Mesenchymal stem cell (in vitro differentiated cells and primary cell): ENCODE data around the gene NYAP2.

Experiments
- DNase-seq: peaks from one replicate; pipeline ENCODE4 v3.0.0-alpha.2; 2013
- H2AFZ ChIP-seq: one replicate; pipeline ENCODE4 v1.6.1; 2013; ENCODE audit warnings: low read depth, mild to moderate bottlenecking, control low read depth, inconsistent platforms, low read length, moderate library complexity
- H2AK5ac ChIP-seq: 2 replicates; pipeline ENCODE4 v1.6.1; 2013; ENCODE audit warnings: low read length, moderate library complexity, mild to moderate bottlenecking, inconsistent platforms; ENCODE audit not compliant: severe bottlenecking
- H2BK120ac ChIP-seq: one replicate; pipeline ENCODE4 v1.6.1; 2013; ENCODE audit warnings: low read depth, mild to moderate bottlenecking, inconsistent platforms, low read length, moderate library complexity
- H2BK12ac ChIP-seq, 2 experiments: one replicate each; pipeline ENCODE4 v1.6.1; 2013; ENCODE audit warnings: inconsistent platforms in 2 of 2, low read length in 2 of 2, mild to moderate bottlenecking in 2 of 2, moderate library complexity in 2 of 2, control low read depth in 1 of 2
- H2BK15ac ChIP-seq: one replicate; pipeline ENCODE4 v1.6.1; 2013; ENCODE audit warnings: mild to moderate bottlenecking, low read depth, inconsistent platforms; ENCODE audit not compliant: poor library complexity, severe bottlenecking
- H2BK5ac ChIP-seq: 2 replicates; pipeline ENCODE4 v1.6.1; 2013; ENCODE audit warnings: low read depth, mild to moderate bottlenecking, low read length, control low read depth, inconsistent platforms; ENCODE audit not compliant: poor library complexity, severe bottlenecking
- H3K14ac ChIP-seq, 2 experiments: one replicate each; pipeline ENCODE4 v1.6.1; 2013; ENCODE audit warnings: inconsistent platforms in 2 of 2, low read length in 2 of 2, control low read depth in 1 of 2, mild to moderate bottlenecking in 1 of 2, moderate library complexity in 1 of 2
- H3K18ac ChIP-seq, 2 experiments: one replicate each; pipeline ENCODE4 v1.6.1; 2013; ENCODE audit warnings: inconsistent platforms in 2 of 2, low read length in 2 of 2, control low read depth in 1 of 2, low read depth in 1 of 2, mild to moderate bottlenecking in 1 of 2
- H3K23ac ChIP-seq, 2 experiments: one replicate each; pipeline ENCODE4 v1.6.1; 2013; ENCODE audit warnings: inconsistent platforms in 2 of 2, low read length in 2 of 2, mild to moderate bottlenecking in 2 of 2, moderate library complexity in 2 of 2, control low read depth in 1 of 2
- H3K27ac ChIP-seq: 2 replicates; pipeline ENCODE4 v1.5.1; 2013; ENCODE audit warnings: mild to moderate bottlenecking, moderate library complexity, low read length, control low read depth, inconsistent platforms; ENCODE audit not compliant: poor library complexity, severe bottlenecking
- H3K27me3 ChIP-seq, 2 experiments: 2 replicates each; pipeline versions ENCODE4 v1.6.1 to v1.7.0; 2013; ENCODE audit warnings: low read length in 2 of 2, mild to moderate bottlenecking in 2 of 2, moderate library complexity in 2 of 2, control low read depth in 1 of 2, inconsistent platforms in 1 of 2; ENCODE audit not compliant: control insufficient read depth in 1 of 2, insufficient read depth in 1 of 2
- H3K36me3 ChIP-seq, 2 experiments: 2 replicates each; pipeline versions ENCODE4 v1.6.1 to v1.7.0; 2013; ENCODE audit warnings: low read length in 2 of 2, control low read depth in 1 of 2, inconsistent platforms in 1 of 2, low read depth in 1 of 2, mild to moderate bottlenecking in 1 of 2; ENCODE audit not compliant: insufficient read depth in 2 of 2, control insufficient read depth in 1 of 2
- H3K4ac ChIP-seq, 2 experiments: one replicate each; pipeline ENCODE4 v1.6.1; 2013; ENCODE audit warnings: inconsistent platforms in 2 of 2, low read length in 2 of 2, mild to moderate bottlenecking in 2 of 2, moderate library complexity in 2 of 2, control low read depth in 1 of 2, low read depth in 1 of 2
- H3K4me1 ChIP-seq: 2 replicates; pipeline ENCODE4 v1.6.1; 2013; ENCODE audit warnings: low read depth, low read length, control low read depth; ENCODE audit not compliant: control insufficient read depth, insufficient read depth
- H3K4me2 ChIP-seq: 2 replicates; pipeline ENCODE4 v1.6.1; 2013; ENCODE audit warnings: low read length, mild to moderate bottlenecking, inconsistent platforms; ENCODE audit not compliant: poor library complexity, severe bottlenecking
- H3K4me3 ChIP-seq, 2 experiments: 2 replicates each; pipeline versions ENCODE4 v1.5.1 to v1.7.0; 2013; ENCODE audit warnings: low read length in 2 of 2, mild to moderate bottlenecking in 2 of 2, control low read depth in 1 of 2, low read depth in 1 of 2; ENCODE audit not compliant: insufficient read depth in 1 of 2
- H3K79me1 ChIP-seq: replicated peaks from 2 replicates; pipeline ENCODE4 v1.6.1; 2013; ENCODE audit warnings: mild to moderate bottlenecking, control low read depth, low read length, inconsistent platforms; ENCODE audit not compliant: poor library complexity, severe bottlenecking
- H3K9ac ChIP-seq: 2 replicates; pipeline ENCODE4 v1.7.0; 2013; ENCODE audit warnings: mild to moderate bottlenecking, low read length, moderate library complexity
- H3K9me3 ChIP-seq: 2 replicates; pipeline ENCODE4 v1.7.0; 2013; ENCODE audit warnings: mild to moderate bottlenecking, low read length; ENCODE audit not compliant: control insufficient read depth
- H4K8ac ChIP-seq: one replicate; pipeline ENCODE4 v1.6.1; 2013; ENCODE audit warnings: inconsistent platforms, mild to moderate bottlenecking, low read length, moderate library complexity
- H4K91ac ChIP-seq: one replicate; pipeline ENCODE4 v1.6.1; 2013; ENCODE audit warnings: mild to moderate bottlenecking, low read length, inconsistent platforms
- WGBS: methylation state at CpG from one replicate; pipeline ENCODE4 v1.1.7; 2013; ENCODE audit warnings: mixed read lengths; 5-methylcytosine and 5-hydroxymethylcytosine counted together

NYAP2 gene

GRCh38 chr2:225452677-225453076 is 53.2 kb downstream of the NYAP2 start:
- Histone ChIP-seq H3K4me2 (no peak overlapping the region), H2AK5ac (no peak overlapping the region), H3K79me1 (no peaks in the 10 kb centered on the region), H3K14ac (no peak overlapping the region), H3K9ac (no peak overlapping the region), H4K91ac (no peak overlapping the region), H3K23ac (no peak overlapping the region), H2AFZ (no peak overlapping the region), H3K18ac (no peak overlapping the region), H3K4me1 (no peaks in the 10 kb centered on the region), H2BK120ac (no peak overlapping the region), H3K27me3 (no peaks in the 10 kb centered on the region), H2BK5ac (no peak overlapping the region), H4K8ac (no peak overlapping the region), H2BK15ac (no peak overlapping the region), H3K9me3 (no peaks in the 10 kb centered on the region), H3K4ac (no peak overlapping the region), H3K27ac (no peak overlapping the region), H3K4me3 (no peak overlapping the region), H2BK12ac (no peak overlapping the region), H3K36me3 (no peaks in the 10 kb centered on the region)
- 97% methylated on average over 6 of the region's 6 CpGs for WGBS
- no peak for DNase-seq

GRCh38 chr2:225454412-225454811 is 54.9 kb downstream of the NYAP2 start:
- H2BK120ac ChIP-seq, result no peak overlapping the region
- H3K27ac ChIP-seq, result no peak overlapping the region
- H3K18ac ChIP-seq, result no peak overlapping the region
- no peak overlapping the region for H3K4me3 ChIP-seq
- no peak overlapping the region for H2AFZ ChIP-seq
- H2BK5ac ChIP-seq, result no peak overlapping the region
- H4K8ac ChIP-seq, result no peak overlapping the region
- H3K79me1 ChIP-seq, result no peaks in the 10 kb centered on the region
- H3K14ac ChIP-seq, result no peak overlapping the region
- H2BK12ac ChIP-seq, result no peak overlapping the region
- no peaks in the 10 kb centered on the region for H3K4me1 ChIP-seq
- H3K23ac ChIP-seq, result no peak overlapping the region
- no peak overlapping the region for H2BK15ac ChIP-seq
- no peaks in the 10 kb centered on the region for H3K27me3 ChIP-seq
- H3K4ac ChIP-seq, result no peak overlapping the region
- no peak overlapping the region for H3K9ac ChIP-seq
- WGBS, result 97% methylated on average over 6 of the region's 6 CpGs
- no peaks in the 10 kb centered on the region for H3K9me3 ChIP-seq
- H4K91ac ChIP-seq, result no peak overlapping the region
- no peak for DNase-seq
- no peak overlapping the region for H3K4me2 ChIP-seq
- no peaks in the 10 kb centered on the region for H3K36me3 ChIP-seq
- H2AK5ac ChIP-seq, result no peak overlapping the region

GRCh38 chr2:225456619-225457260 is 57.2 kb downstream of the NYAP2 start:
- Histone ChIP-seq H3K36me3 (no peaks in the 10 kb centered on the region), H3K27me3 (no peaks in the 10 kb centered on the region), H3K18ac (no peak overlapping the region), H3K4me3 (no peak overlapping the region), H2BK15ac (no peak overlapping the region), H2BK5ac (no peak overlapping the region), H3K4me1 (no peaks in the 10 kb centered on the region), H3K23ac (no peak overlapping the region), H3K4ac (no peak overlapping the region), H2BK120ac (no peak overlapping the region), H4K8ac (no peak overlapping the region), H3K79me1 (no peaks in the 10 kb centered on the region), H2AK5ac (no peak overlapping the region), H3K9me3 (no peaks in the 10 kb centered on the region), H3K9ac (no peak overlapping the region), H3K27ac (no peak overlapping the region), H3K14ac (no peak overlapping the region), H2AFZ (no peak overlapping the region), H3K4me2 (no peak overlapping the region), H2BK12ac (no peak overlapping the region), H4K91ac (no peak overlapping the region)
- DNase-seq, result no peak
- WGBS, result 86% methylated on average over 5 of the region's 6 CpGs

- H3K27me3 ChIP-seq, result no peaks in the 10 kb centered on the region
- no peaks in the 10 kb centered on the region for H3K79me1 ChIP-seq
- H3K23ac ChIP-seq, result no peak overlapping the region
- DNase-seq, result no peak
- H3K36me3 ChIP-seq, result no peaks in the 10 kb centered on the region
- no peak overlapping the region for H3K9ac ChIP-seq
- H3K4me3 ChIP-seq, result no peak overlapping the region
- no peak overlapping the region for H2BK120ac ChIP-seq
- no peak overlapping the region for H4K8ac ChIP-seq
- no peak overlapping the region for H3K14ac ChIP-seq
- H3K4me1 ChIP-seq, result no peaks in the 10 kb centered on the region
- no peak overlapping the region for H2BK15ac ChIP-seq
- H3K27ac ChIP-seq, result no peak overlapping the region
- no peak overlapping the region for H2BK5ac ChIP-seq
- no peak overlapping the region for H3K18ac ChIP-seq
- no peak overlapping the region for H2AK5ac ChIP-seq
- no peak overlapping the region for H3K4me2 ChIP-seq
- H2BK12ac ChIP-seq, result no peak overlapping the region
- H2AFZ ChIP-seq, result no peak overlapping the region
- H3K9me3 ChIP-seq, result no peaks in the 10 kb centered on the region
- no peak overlapping the region for H4K91ac ChIP-seq
- H3K4ac ChIP-seq, result no peak overlapping the region
- no CpG with 5 or more reads among the region's 1 CpG for WGBS
Observed at GRCh38 chr2:225457482-225457881, 58.0 kb downstream of the NYAP2 start.
